Right lobe of liver (tissue), 6 donors: Measurements from ENCODE around the gene KDELR3. TPM values are rescaled to one million over a fixed set of nuclear protein-coding genes. Genes with fewer than 3 reads are reported as not detected.

Experiments
- ATAC-seq, 4 donors: fragments of 200-7000 bp; cut with Tn5 transposase; one replicate each; pipeline ENCODE4 v1.9.1; 2020; ENCODE audit warnings: mild to moderate bottlenecking in 4 of 4, moderate library complexity in 4 of 4
- DNase-seq, 3 donors: peaks; one replicate each; pipeline ENCODE4 v3.0.0-alpha.2; 2020
- H3K27ac ChIP-seq, 3 donors: fragments of 200-600 bp; one replicate each; pipeline ENCODE4 v1.8.0; 2022
- H3K27me3 ChIP-seq, 2 donors: fragments of 200-600 bp; one replicate each; pipeline ENCODE4 v1.8.0; 2022
- H3K36me3 ChIP-seq, 4 donors: fragments of 200-600 bp; sonication (generic) in 1 of 4; one replicate each; pipeline versions ENCODE4 v1.5.1 to v1.8.0; 2017 to 2022; ENCODE audit warnings: control low read depth in 1 of 4
- H3K4me1 ChIP-seq, 4 donors: fragments of 200-600 bp; sonication (generic) in 1 of 4; one replicate each; pipeline versions ENCODE4 v1.5.1 to v1.8.0; 2017 to 2022; ENCODE audit warnings: control low read depth in 1 of 4
- H3K4me3 ChIP-seq, 3 donors: fragments of 200-600 bp; one replicate each; pipeline ENCODE4 v1.8.0; 2022
- H3K9me3 ChIP-seq, 4 donors: fragments of 200-600 bp; sonication (generic) in 1 of 4; one replicate each; pipeline versions ENCODE4 v1.5.1 to v1.8.0; 2017 to 2022; ENCODE audit warnings: control low read depth in 1 of 4
- POLR2A ChIP-seq: fragments of 450-650 bp; IDR thresholded peaks from one replicate; pipeline ENCODE4 v1.6.1; 2017; ENCODE audit warnings: antibody characterized with exemption, mild to moderate bottlenecking
- WGBS: methylation state at CpG from one replicate; pipeline ENCODE4 v1.1.6; 2018; ENCODE audit warnings: low coverage, low lambda C conversion rate; ENCODE audit not compliant: insufficient coverage; ENCODE audit errors: missing lambda C conversion rate; 5-methylcytosine and 5-hydroxymethylcytosine counted together
- intact Hi-C, 2 donors: fragments of 100-400 bp; cut with DNase I; formaldehyde crosslinking; loops; one replicate each; pipeline versions ENCODE4 v1.11.2 to v1.14.1; 2022
- total RNA-seq, 6 experiments: library from RNA; depleted of rRNA in 2 of 6; stranded (reverse); fragments of >200 nt in 2 of 6; fragmentation: NEBNext Ultra II Directional in 3 of 6; extraction: Animal tissue kit (Norgen Biotek cat#: 25700) in 3 of 6; gene quantifications; one replicate each; pipeline versions ENCODE4 v1.1.0 to v1.2.4, GENCODE V29; 2016 to 2023
- TF ChIP-seq, protein P1 (sequence below), 4 donors: fragments of 200-600 bp in 3 of 4; fragments of 450-650 bp in 1 of 4; IDR thresholded peaks; one replicate each; pipeline versions ENCODE4 v1.5.1 to v1.8.0; 2016 to 2022; ENCODE audit warnings: antibody characterized with exemption in 4 of 4, mild to moderate bottlenecking in 2 of 4
- donor health status: DM: no; HTN: yes; CAD: no.
- donor health status: DM: no; HTN: no; CAD: no.
- donor health status: DM: no; HTN: no; CAD: no.
- donor health status: DM: no; HTN: yes; CAD: no.
- donor health status: DM: no; HTN: yes; CAD: no.

Gene KDELR3
- total RNA-seq, 6 experiments from 2014 or later = 2.4 to 53.8 (median 12.8) TPM

DNA sequence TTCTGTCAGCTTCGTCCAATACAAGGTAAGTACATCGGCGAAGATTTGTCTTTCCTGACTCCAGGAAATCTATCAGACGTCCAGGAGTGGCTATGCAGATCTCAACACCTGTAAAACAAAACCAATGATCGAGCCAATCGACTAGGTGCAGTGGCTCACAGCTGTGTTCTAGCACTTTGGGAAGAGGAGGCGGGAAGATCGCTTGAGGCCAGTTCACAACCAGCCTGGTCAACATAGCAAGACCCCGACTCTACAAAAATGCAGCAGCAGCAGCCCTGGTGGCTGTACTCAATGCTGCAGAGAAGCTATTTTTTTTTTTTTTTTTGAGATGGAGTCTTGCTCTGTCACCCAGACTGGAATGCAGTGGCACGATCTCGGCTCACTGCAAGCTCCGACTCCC, 27.0 kb downstream of the KDELR3 start:
- peaks cover 54 to 97% (median 78%) of the 10 kb centered on the region in 4 donors for H3K36me3 ChIP-seq
- no peak overlapping the region for H3K27ac ChIP-seq
- TF ChIP-seq POLR2A = no peak
- TF ChIP-seq, protein P1, sequence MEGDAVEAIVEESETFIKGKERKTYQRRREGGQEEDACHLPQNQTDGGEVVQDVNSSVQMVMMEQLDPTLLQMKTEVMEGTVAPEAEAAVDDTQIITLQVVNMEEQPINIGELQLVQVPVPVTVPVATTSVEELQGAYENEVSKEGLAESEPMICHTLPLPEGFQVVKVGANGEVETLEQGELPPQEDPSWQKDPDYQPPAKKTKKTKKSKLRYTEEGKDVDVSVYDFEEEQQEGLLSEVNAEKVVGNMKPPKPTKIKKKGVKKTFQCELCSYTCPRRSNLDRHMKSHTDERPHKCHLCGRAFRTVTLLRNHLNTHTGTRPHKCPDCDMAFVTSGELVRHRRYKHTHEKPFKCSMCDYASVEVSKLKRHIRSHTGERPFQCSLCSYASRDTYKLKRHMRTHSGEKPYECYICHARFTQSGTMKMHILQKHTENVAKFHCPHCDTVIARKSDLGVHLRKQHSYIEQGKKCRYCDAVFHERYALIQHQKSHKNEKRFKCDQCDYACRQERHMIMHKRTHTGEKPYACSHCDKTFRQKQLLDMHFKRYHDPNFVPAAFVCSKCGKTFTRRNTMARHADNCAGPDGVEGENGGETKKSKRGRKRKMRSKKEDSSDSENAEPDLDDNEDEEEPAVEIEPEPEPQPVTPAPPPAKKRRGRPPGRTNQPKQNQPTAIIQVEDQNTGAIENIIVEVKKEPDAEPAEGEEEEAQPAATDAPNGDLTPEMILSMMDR (IDR thresholded peaks at IDR 0.05) = no peak
- ATAC-seq (no peak), DNase-seq (no peak)
- H3K4me3 ChIP-seq = no peak overlapping the region
- no peaks in the 10 kb centered on the region for H3K27me3 ChIP-seq
- no peaks in the 10 kb centered on the region for H3K9me3 ChIP-seq
- peaks cover 0 to 13% (median 6%) of the 10 kb centered on the region in 4 donors for H3K4me1 ChIP-seq
- intact Hi-C loops = no loop called here
- 95% methylated on average over 11 of the region's 12 CpGs for WGBS

DNA sequence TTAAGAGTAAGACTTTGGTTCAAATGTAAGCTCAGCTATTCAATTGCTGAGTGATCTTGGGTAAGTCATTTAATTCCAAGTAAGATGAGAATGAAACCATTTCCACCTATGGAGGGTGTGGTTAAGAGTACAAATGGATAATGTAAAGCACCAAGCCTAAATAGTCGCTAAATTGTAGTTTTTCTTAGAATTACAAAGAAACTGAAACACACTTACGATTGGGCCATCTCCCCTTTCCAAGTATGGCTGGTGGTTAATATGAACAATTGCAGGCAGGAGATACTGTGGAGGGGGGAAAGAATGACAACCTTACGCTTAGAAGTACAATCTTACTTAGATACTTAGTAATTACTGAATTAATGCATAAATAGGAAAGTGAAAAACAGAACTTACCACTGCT, 30.0 kb downstream of the KDELR3 start:
- peaks cover 41 to 87% (median 66%) of the 10 kb centered on the region in 4 donors for H3K36me3 ChIP-seq
- TF ChIP-seq, protein P1 (IDR thresholded peaks at IDR 0.05) = no peak
- TF ChIP-seq POLR2A = no peak
- no peak overlapping the region for H3K27ac ChIP-seq
- no peak for ATAC-seq
- H3K4me3 ChIP-seq = no peak overlapping the region
- H3K9me3 ChIP-seq = no peaks in the 10 kb centered on the region
- no peak for DNase-seq
- H3K27me3 ChIP-seq = no peaks in the 10 kb centered on the region
- H3K4me1 ChIP-seq = peaks cover 0 to 9% (median 0%) of the 10 kb centered on the region in 4 donors
- WGBS = 81% methylated on average over 3 of the region's 3 CpGs
- intact Hi-C loops = no loop called here

DNA sequence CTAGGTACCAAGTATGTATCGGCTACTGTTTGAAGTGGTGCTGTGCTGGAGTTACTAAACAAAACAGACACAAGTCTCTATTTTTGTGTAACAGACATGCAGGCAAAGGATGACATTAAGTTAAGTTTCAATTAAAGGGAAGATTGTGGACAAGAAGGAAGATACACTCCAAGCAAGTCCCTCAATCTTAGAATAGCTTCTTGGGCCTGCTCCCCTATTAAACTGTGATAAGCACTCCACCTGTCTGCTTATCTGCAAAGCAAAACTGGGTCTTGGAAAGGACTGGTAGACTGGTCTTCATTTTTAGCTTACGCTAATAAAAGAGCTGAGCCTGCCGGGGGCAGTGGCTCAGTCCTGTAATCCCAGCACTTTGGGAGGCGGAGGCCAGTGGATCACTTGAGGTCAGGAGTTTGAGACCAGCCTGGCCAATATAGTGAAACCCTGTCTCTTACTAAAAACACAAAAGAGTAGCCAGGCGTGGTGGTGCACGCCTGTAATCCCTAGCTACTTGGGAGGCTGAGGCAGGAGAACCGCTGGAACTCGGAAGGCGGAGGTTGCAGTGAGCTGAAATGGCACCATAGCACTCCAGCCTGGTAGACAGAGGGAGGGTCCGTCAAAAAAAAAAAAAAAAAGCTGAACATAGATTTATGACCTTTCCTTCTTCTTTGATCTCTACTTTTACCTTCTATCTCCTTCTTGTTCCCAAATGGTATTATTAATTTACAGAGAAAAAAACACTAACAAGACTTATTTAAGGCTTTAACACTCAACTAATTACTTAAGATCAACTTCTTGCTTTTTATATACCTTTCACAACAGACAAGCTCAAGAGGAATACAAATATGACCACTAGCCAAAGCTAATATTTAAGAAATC, 34.1 kb downstream of the KDELR3 start:
- Histone ChIP-seq H3K4me1 (peaks cover 0 to 29% (median 3%) of the 10 kb centered on the region in 4 donors), H3K4me3 (no peak overlapping the region), H3K9me3 (no peaks in the 10 kb centered on the region), H3K27ac (no peak overlapping the region), H3K27me3 (no peaks in the 10 kb centered on the region), H3K36me3 (peaks cover 15 to 45% (median 30%) of the 10 kb centered on the region in 4 donors)
- ATAC-seq (no peak), DNase-seq (no peak)
- TF ChIP-seq, protein P1 (IDR thresholded peaks at IDR 0.05) = no peak
- TF ChIP-seq POLR2A = no peak
- intact Hi-C loops = no loop called here
- WGBS = 81% methylated on average over 10 of the region's 10 CpGs

DNA sequence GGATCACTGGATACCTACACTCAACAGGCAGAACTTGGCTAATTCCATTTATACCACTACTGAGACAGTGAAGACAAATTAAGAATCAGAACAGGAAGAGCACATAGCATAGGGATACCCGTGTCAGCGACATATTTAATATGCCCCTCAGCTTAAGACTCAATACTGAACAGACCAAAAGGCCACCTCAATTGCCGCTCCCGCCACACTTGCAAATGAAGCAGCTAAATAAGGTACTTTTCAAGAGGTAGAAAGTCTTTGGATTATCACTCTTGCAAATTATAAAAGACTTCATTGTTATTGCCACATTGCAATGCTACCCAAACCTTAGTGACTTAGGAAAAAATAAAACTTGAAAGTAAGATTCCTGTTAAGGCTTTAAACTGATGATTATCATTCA, 35.1 kb downstream of the KDELR3 start:
- no peak overlapping the region for H3K27ac ChIP-seq
- WGBS = 58% methylated on average over 4 of the region's 4 CpGs
- H3K36me3 ChIP-seq = peaks cover 10 to 35% (median 24%) of the 10 kb centered on the region in 4 donors
- H3K4me3 ChIP-seq = no peak overlapping the region
- H3K27me3 ChIP-seq = no peaks in the 10 kb centered on the region
- peaks cover 0 to 38% (median 3%) of the 10 kb centered on the region in 4 donors for H3K4me1 ChIP-seq
- DNase-seq (no peak), ATAC-seq (no peak)
- H3K9me3 ChIP-seq = no peaks in the 10 kb centered on the region
- TF ChIP-seq POLR2A = no peak
- TF ChIP-seq, protein P1 (IDR thresholded peaks at IDR 0.05) = no peak
- intact Hi-C loops = no loop called here
